ENCODE measurements around the gene ARHGAP11A.

Gene ARHGAP11A

GRCh38 chr15:32656496-32656895 is 41.2 kb downstream of the ARHGAP11A start:
- no peak for DNase-seq

DNA sequence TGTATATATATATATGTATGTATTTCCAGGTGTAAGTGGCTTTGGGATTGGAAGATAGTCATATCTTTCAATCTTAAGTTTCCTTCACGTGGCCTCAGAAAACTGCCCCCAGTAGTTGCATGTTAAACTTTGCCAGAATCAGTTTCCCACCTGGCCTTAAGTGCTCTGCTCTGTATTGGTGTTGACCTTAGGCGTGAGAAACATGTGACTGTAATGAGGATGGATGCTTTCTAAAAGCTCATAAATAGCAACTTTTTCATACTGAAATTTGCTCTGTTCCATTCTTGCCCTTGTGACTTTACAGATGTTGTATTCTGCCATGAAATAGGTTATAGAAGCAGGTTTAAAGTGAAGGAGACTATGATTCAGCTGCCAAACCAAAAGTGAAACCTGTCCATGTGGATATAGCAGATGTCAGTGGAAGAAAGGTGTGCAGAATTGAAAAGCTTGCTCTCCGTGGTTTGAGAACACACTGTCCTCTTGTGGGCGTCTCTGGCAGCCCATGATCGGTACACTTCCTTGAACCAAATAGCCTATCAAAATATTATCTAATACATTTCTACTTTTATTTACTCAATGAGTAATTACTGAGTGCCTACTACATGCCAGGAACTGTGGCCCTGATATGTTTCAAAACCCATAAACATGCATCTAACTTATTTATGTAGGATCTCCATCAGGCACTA is 42.0 kb downstream of the ARHGAP11A start:
- no peak for DNase-seq

GRCh38 chr15:32657941-32658340 is 42.6 kb downstream of the ARHGAP11A start:
- no peak for DNase-seq

DNA sequence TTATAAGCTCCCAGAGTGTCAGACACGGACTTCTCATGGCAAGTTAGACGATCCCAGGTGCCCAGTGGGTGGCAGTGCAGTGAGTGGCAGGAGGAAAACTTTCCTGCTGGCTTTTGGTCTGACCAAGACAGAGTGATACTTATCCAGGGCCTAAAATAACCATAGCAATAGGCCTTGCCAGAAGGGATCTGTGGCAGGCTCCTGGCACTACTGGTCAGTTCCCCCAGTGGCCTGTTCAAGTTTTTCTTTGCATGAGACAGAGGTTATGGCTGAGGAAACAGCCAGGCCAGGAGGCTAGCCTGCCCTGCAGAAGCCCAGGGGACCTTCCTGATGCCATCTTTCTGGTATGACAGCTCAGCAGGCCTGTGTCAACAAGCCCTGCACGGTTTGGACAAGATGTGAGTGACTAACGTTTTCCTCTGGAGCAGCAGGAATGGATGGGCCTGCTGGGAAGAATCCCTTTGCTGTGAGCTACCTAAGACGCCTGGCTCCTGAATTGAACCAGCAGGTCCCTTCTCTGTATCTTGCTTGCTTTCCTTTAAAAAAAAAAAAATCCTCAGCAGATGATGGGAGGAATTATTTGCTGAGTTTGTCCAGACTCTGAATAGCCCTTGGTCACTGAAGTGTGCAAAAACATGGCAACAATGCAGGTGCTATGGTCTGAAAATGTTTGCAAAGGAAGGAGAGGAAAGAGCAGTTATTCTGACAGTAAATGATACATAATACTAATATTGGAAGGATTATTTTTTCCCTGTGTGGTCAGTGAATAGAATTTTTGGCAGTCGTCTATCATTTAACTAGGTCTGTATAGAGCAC is 44.2 kb downstream of the ARHGAP11A start:
- DNase-seq, result no peak

DNA sequence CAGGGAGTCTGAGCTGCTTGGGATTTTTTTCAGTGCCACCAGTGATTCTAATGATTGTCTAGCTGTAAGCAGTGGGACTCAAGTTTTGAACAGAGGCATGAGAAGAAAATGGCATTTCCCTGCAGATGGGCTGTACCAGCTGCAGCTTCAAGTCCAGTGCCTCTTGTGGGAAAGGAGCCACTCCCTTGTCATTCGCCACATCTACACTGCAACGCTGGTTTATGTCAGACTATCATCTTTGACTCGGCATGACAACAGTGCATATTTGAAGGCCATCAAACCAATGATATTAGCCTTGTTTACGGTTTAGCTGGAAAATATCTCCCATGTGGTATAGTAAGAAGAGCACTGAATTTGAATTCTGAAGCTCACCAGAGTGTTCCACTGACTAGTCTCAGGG is 48.4 kb downstream of the ARHGAP11A start:
- no peak for DNase-seq

DNA sequence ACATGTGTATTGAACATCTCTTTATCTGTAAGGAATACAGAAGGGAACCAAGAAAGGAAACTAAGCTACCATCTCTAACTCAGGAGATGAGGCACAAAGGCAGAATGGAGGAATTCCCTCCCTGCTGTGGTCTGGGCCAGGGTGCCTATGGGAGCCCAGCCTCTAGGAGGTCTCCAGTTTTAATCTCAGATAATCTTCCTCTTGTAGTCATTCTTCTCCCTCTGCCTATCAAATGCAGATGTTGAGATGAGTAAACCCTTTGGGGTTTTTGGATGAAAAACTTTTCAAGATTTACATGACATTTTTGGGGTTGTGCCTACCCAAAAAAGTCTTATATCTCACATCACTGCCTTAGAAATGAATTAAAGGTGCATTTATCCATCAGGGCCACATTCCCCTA is 49.5 kb downstream of the ARHGAP11A start:
- no peak for DNase-seq

DNA sequence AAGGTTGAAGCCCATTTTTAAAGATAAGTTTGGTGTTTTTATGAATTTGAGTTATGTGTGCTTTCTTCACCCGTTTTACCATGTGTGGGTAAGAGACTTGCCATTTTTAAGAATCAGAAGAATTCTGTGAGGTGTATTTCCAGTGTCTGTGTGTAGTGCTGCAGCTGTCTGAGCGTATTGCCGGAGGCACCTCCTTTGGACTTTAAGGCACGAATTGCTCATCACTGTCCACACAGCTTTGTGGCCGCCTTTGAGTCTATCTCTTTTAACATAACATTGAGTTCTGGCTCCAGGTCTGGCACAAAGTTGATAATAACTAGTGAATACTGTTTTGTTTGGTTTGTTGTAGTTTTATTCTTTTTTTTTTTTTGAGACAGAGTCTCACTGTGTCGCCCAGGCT is 52.0 kb downstream of the ARHGAP11A start:
- DNase-seq, result no peak

DNA sequence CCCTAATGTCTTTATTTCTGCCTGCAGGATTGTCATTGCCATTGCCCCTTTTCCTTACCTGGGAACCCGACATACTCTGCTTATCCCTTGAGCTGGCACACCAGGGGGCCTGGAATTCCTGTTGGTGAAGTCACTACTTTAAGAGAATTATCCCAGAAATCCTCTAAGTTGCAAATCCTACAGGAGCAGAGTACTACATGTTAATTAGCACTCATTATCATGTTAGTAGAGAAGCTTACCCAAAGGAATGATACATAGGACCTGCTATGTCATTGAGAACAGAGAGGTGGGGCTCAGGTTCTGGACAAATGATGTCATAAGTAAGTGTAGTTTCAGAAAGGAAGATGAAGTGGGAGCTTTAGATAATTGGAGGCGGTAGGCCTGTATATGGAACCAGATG is 53.6 kb downstream of the ARHGAP11A start:
- DNase-seq, result no peak

DNA sequence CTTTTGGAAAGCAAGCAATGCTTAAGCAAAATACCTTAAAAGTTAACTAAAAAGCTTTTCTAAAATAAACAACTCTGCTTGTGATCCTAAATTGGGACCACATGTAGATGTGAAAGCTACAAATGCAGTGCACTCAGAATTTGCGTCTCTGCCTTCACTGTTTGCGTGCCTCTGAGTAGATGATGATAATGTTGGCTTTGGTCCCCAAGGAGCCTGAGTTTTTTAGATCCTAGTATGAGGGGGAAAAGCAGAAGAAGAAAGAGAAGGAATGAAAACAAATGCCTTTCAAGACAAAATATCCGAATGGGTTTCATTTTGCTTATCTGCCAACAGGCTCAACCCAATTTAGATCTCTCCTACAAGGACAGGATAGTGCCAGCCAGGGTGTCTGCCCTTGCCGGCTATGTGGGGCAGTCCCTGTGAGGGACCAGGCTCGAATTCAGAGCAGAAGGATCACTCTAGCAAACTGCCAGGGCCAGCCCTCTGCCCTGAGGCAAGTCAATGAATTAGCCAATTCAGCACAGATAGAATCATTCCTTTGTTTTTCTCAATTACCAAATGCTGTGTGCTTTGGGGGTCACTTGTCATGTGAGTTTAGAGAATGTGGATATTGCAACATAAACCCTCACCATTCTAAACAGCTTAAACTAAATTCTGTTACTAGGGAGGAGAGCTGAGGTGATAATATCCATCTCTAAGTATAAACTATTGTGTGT is 54.8 kb downstream of the ARHGAP11A start:
- no peak for DNase-seq

DNA sequence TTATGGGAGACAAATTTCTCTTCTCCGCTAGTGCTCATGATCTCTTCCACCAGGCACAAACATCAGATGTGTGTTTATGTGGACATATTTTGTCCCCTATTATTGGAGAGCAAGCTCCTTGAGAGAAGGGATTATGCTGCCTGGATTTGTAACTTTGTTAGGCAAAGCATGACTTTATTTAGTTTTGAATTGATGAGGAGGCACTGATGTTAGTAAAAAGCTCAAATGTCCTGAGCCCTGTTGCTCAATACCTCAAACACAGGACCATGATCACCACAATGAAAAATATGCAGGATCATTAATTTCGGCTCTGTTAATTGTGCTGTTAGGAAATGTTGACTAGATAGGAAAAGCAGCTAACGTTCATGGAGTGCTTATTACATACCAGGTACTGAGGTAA is 55.3 kb downstream of the ARHGAP11A start:
- no peak for DNase-seq

GRCh38 chr15:32671339-32672325 is 56.3 kb downstream of the ARHGAP11A start:
- no peak for DNase-seq

- DNase-seq, result no peak
These were observed 59.4 kb downstream of the ARHGAP11A start for GRCh38 chr15:32674681-32675080.

DNA sequence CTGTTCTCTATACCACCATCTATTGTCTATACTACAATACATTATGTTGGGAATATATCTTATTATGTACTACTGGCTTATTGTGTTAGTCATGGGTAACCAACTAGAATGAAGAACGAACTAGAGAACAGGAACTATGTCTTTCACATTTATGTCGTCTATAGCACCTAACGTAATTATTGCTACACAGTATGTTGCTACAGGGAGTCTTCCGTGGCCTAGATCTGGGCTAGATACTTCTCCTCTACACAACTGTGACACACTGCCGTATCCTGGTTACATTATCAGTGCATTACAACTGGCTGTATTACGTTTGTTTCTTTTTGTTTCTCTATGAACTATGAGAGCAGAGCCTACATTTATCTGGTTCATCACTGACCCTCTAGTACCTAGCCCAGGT is 60.2 kb downstream of the ARHGAP11A start:
- DNase-seq, result no peak

- no peak for DNase-seq
These were observed 60.9 kb downstream of the ARHGAP11A start for GRCh38 chr15:32676169-32676568.

GRCh38 chr15:32677238-32677750 is 62.0 kb downstream of the ARHGAP11A start:
- DNase-seq, result no peak

DNA sequence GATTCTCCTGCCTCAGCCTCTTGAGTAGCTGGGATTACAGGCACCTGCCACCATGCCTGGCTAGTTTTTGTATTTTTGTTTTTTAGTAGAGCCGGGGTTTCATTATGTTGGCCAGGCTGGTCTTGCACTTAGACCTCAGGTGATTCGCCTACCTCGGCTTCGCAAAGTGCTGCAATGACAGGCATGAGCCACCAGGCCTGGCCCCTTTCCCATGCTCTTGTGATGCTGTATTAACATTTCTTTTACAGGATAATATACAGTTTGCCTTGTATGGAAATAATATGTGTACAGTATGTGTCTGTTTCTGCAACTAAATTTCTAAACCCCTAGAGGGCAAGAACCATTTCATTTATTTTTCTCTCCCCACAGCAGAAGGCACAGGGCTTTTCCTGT is 64.0 kb downstream of the ARHGAP11A start:
- DNase-seq, result no peak

- DNase-seq, result no peak
These were observed 67.3 kb downstream of the ARHGAP11A start for GRCh38 chr15:32682569-32682968.

DNA sequence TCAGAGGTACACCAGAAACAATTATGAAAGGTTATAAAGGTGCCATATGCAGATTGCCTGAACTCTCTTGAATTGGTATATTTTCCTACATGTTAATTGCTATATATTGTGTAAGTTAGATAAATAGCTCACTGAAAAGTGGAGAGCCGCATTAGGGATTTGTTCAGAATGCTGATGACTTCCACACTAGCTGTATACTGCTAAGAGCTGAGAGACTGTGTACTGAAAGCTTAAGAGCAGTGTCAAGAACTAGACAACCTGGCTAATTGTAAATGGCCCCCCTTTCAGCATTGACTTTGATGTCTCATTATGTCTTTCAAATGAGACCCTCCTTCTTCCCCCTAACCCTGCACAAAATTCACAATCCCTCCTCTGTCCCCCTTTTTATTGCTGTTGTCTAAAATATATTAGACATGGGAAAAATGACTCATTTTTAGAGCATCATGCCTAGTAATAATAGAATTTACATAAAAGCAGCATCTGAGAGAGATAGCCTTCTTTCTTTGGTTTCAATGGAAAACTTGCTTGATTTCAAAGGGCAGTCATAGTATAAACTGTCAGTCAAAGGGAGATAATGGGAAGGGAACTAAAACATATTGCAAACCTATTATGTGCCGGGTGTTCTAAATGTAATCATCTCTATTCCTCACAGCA is 67.8 kb downstream of the ARHGAP11A start:
- DNase-seq, result no peak

DNA sequence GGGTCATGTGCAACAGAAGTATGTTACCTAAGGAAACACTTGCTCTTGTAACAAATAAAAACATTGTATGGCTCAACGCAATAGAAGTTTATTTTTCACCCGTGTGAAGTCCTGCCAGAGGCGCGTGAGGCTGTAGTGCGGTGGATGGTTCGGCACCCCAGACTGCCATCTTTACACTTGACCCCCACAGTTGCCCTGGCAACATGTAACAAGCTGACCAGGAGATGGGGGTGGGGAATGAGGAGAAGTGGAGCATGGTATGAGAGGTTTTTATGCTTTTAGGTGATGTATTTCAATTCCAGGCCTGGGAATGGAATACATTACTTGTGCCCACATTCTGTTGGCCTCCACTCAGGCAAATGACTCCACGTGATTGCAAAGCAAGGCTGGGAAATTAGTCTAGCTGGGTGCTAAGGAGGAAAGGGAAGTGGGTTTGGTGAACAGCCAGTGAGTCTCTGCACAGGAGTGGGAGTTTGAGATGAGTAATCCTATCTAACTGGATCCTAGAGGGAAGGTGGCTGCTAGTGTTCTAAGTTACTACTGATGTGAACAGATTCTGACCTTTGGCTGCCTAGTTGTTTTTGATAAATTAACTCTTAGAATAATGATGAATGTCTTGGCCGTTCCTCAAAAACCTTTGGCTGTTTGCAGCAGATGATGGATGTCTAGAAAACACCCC is 68.7 kb downstream of the ARHGAP11A start:
- DNase-seq, result no peak

DNA sequence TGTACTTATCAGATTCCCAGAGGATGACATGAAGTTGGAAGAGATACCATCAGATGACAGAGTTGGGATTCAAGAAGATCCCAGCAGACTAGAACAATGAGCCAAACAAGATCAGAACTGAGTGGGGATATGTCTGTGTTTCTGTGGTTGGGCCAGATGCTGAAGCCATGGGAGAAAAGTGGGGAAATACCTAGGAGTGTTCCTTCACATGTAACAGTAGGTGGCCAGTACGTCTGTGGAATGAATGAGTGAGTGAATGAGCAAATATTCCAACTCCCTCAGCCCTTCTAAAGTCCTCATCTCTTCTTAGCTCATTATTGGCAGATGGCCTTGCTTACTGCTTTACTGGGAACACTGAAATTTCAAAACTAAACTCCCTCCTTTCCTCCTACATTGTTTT is 70.3 kb downstream of the ARHGAP11A start:
- DNase-seq, result no peak

- no peak for DNase-seq
These were observed 72.3 kb downstream of the ARHGAP11A start for GRCh38 chr15:32687556-32687955.

Measured in NCI-H1694 (cell line).